CD14-positive monocyte (primary cell): ENCODE measurements around the gene MTMR3. TPM values are rescaled to one million over a fixed set of nuclear protein-coding genes. Genes with fewer than 3 reads are reported as not detected.

Experiments
- DNase-seq, 3 donors: peaks; one replicate each; pipeline ENCODE4 v3.0.0-alpha.2; 2011 to 2022
- H2AFZ ChIP-seq: 2 replicates; pipeline ENCODE4 v1.6.0; 2012; ENCODE audit warnings: mild to moderate bottlenecking, low read depth, low read length, inconsistent platforms; ENCODE audit not compliant: insufficient read depth, poor library complexity, severe bottlenecking
- H3K27ac ChIP-seq, 2 donors: 1 replicate in 1 of 2; 2 replicates in 1 of 2; pipeline ENCODE4 v1.5.1; 2012 to 2013; ENCODE audit warnings: low read length in 2 of 2, control low read depth in 1 of 2, inconsistent platforms in 1 of 2, low read depth in 1 of 2, mild to moderate bottlenecking in 1 of 2
- H3K27me3 ChIP-seq, 2 donors: one replicate each; pipeline versions ENCODE4 v1.6.0 to v1.6.1; 2011 to 2013; ENCODE audit warnings: low read length in 2 of 2; ENCODE audit not compliant: control insufficient read depth in 2 of 2, insufficient read depth in 2 of 2
- H3K36me3 ChIP-seq, 2 donors: replicated peaks in 1 of 2; 1 replicate in 1 of 2; 2 replicates in 1 of 2; pipeline versions ENCODE4 v1.5.1 to v1.6.1; 2012 to 2013; ENCODE audit warnings: low read length in 2 of 2, control low read depth in 1 of 2, inconsistent platforms in 1 of 2, mild to moderate bottlenecking in 1 of 2; ENCODE audit not compliant: insufficient read depth in 2 of 2, control insufficient read depth in 1 of 2
- H3K4me1 ChIP-seq, 2 donors: 1 replicate in 1 of 2; 2 replicates in 1 of 2; pipeline versions ENCODE4 v1.5.1 to v1.6.1; 2012 to 2013; ENCODE audit warnings: low read length in 2 of 2, control low read depth in 1 of 2, inconsistent platforms in 1 of 2, mild to moderate bottlenecking in 1 of 2, moderate library complexity in 1 of 2; ENCODE audit not compliant: insufficient read depth in 2 of 2, control insufficient read depth in 1 of 2
- H3K4me2 ChIP-seq: replicated peaks from 2 replicates; pipeline ENCODE3; 2012; ENCODE audit warnings: low read length, moderate library complexity, mild to moderate bottlenecking; ENCODE audit not compliant: poor library complexity, severe bottlenecking; ENCODE audit errors: extremely low read depth
- H3K4me3 ChIP-seq, 3 experiments: fragments of 200-600 bp in 1 of 3; sonication (generic) in 1 of 3; replicated peaks in 1 of 3; 1 replicate in 2 of 3; 2 replicates in 1 of 3; pipeline ENCODE4 v1.5.1; 2011 to 2013; ENCODE audit warnings: low read length in 3 of 3, mild to moderate bottlenecking in 3 of 3, control low read depth in 2 of 3, low read depth in 2 of 3, inconsistent platforms in 1 of 3, moderate library complexity in 1 of 3
- H3K79me2 ChIP-seq: 2 replicates; pipeline ENCODE4 v1.6.0; 2012; ENCODE audit warnings: mild to moderate bottlenecking, control low read depth, inconsistent platforms, low read length, moderate library complexity; ENCODE audit not compliant: insufficient read depth
- H3K9ac ChIP-seq: 2 replicates; pipeline ENCODE4 v1.6.0; 2017; ENCODE audit warnings: low read length, mild to moderate bottlenecking; ENCODE audit not compliant: insufficient read depth, poor library complexity, severe bottlenecking
- H3K9me3 ChIP-seq, 2 donors: replicated peaks in 1 of 2; 1 replicate in 1 of 2; 2 replicates in 1 of 2; pipeline versions ENCODE4 v1.5.1 to v1.6.1; 2012 to 2013; ENCODE audit warnings: low read length in 2 of 2, control low read depth in 1 of 2; ENCODE audit not compliant: control insufficient read depth in 1 of 2, insufficient read depth in 1 of 2
- H4K20me1 ChIP-seq: 2 replicates; pipeline ENCODE4 v1.6.0; 2012; ENCODE audit warnings: mild to moderate bottlenecking, low read length, control low read depth, moderate library complexity; ENCODE audit not compliant: insufficient read depth
- H3K27ac Mint-ChIP-seq, 7 donors: one replicate each; pipeline ENCODE4 v1.8.0; 2020; ENCODE audit warnings: mild to moderate bottlenecking in 7 of 7, mixed read lengths in 7 of 7, moderate library complexity in 6 of 7, inconsistent platforms in 2 of 7
- H3K27me3 Mint-ChIP-seq, 3 donors: one replicate each; pipeline ENCODE4 v1.8.0; 2021 to 2022; ENCODE audit warnings: low read depth in 3 of 3, mild to moderate bottlenecking in 3 of 3, mixed read lengths in 3 of 3, moderate library complexity in 3 of 3, inconsistent platforms in 1 of 3
- H3K36me3 Mint-ChIP-seq, 2 donors: one replicate each; pipeline ENCODE4 v1.8.0; 2020; ENCODE audit warnings: mixed read lengths in 2 of 2, inconsistent platforms in 1 of 2, mild to moderate bottlenecking in 1 of 2
- H3K4me1 Mint-ChIP-seq: one replicate; pipeline ENCODE4 v1.8.0; 2020; ENCODE audit warnings: mild to moderate bottlenecking, mixed read lengths
- H3K4me3 Mint-ChIP-seq, 2 donors: one replicate each; pipeline ENCODE4 v1.8.0; 2020; ENCODE audit warnings: mild to moderate bottlenecking in 2 of 2, mixed read lengths in 2 of 2, moderate library complexity in 1 of 2
- H3K9me3 Mint-ChIP-seq, 7 donors: one replicate each; pipeline ENCODE4 v1.8.0; 2020 to 2022; ENCODE audit warnings: mixed read lengths in 7 of 7, mild to moderate bottlenecking in 6 of 7, moderate library complexity in 6 of 7, inconsistent platforms in 2 of 7
- CTCF ChIP-seq: fragments of 200-600 bp; IDR thresholded peaks from one replicate; pipeline ENCODE4 v1.8.0; 2022; ENCODE audit warnings: antibody characterized with exemption, mild to moderate bottlenecking
- WGBS: methylation state at CpG from one replicate; pipeline ENCODE4 v1.1.5; 2013; ENCODE audit warnings: missing lambda C conversion rate; ENCODE audit not compliant: insufficient coverage; 5-methylcytosine and 5-hydroxymethylcytosine counted together
- intact Hi-C, 2 donors: fragments of 100-400 bp; cut with micrococcal nuclease; formaldehyde crosslinking; loops; one replicate each; pipeline versions ENCODE4 v1.15.0 to v1.15.1; 2023
- polyA plus RNA-seq, 3 donors: library from polyadenylated mRNA; depleted of rRNA in 1 of 3; unstranded in 2 of 3; stranded (reverse) in 1 of 3; fragments of 300-500 nt in 2 of 3; fragments of >200 nt in 1 of 3; fragmentation: Illumina TruSeq in 2 of 3; gene quantifications; 1 replicate in 2 of 3; 2 replicates in 1 of 3; pipeline ENCODE4 v1.2.3, GENCODE V29; 2012 to 2021

The MTMR3 gene
- polyA plus RNA-seq, 3 donors: 23.4 to 86.1 (median 30.2) TPM

- H2AFZ ChIP-seq: no peak overlapping the region
- peak overlapping the region; percentile 85 for H3K4me2 ChIP-seq
- no peaks in the 10 kb centered on the region for H3K9me3 ChIP-seq
- peak overlapping the region in 1 of 2 donors; percentile 92 for H3K27ac ChIP-seq
- H3K4me1 ChIP-seq: peaks cover 47 to 64% of the 10 kb centered on the region in 2 donors
- H3K36me3 ChIP-seq: no peaks in the 10 kb centered on the region
- peaks cover 90% of the 10 kb centered on the region for H3K79me2 ChIP-seq
- peak overlapping the region; percentile 6 for H3K9ac ChIP-seq
- no peak overlapping the region for H3K4me3 Mint-ChIP-seq
- intact Hi-C loops: loop anchor here (10.0 kb wide), 2 partner anchors 52 to 538 kb away; partner anchors contain the start of genes ASCC2 (in 1 of the 2) and MTFP1 (in 1 of the 2)
- TF ChIP-seq CTCF: no peak
- H3K9me3 Mint-ChIP-seq: no peaks in the 10 kb centered on the region
- peaks cover 80% of the 10 kb centered on the region for H4K20me1 ChIP-seq
- WGBS: 0% methylated on average over 1 of the region's 1 CpG
- H3K27me3 Mint-ChIP-seq: peaks cover 0 to 2% (median 2%) of the 10 kb centered on the region in 3 donors
- H3K27me3 ChIP-seq: no peaks in the 10 kb centered on the region
- DNase-seq: peak; percentile 64 to 90 (median 88)
- peak overlapping the region in 2 of 3 experiments; percentile 30 to 95 for H3K4me3 ChIP-seq
- H3K36me3 Mint-ChIP-seq: peaks cover 1 to 3% of the 10 kb centered on the region in 2 donors
- H3K27ac Mint-ChIP-seq: no peak overlapping the region
- H3K4me1 Mint-ChIP-seq: peaks cover 20% of the 10 kb centered on the region
Observed at GRCh38 chr22:29886596-29886995, 3.6 kb downstream of the MTMR3 start.

- no peak overlapping the region for H2AFZ ChIP-seq
- Mint-ChIP-seq H3K27me3 (no peaks in the 10 kb centered on the region), H3K36me3 (peaks cover 1 to 3% of the 10 kb centered on the region in 2 donors), H3K9me3 (no peaks in the 10 kb centered on the region), H3K27ac (no peak overlapping the region), H3K4me3 (no peak overlapping the region), H3K4me1 (peaks cover 24% of the 10 kb centered on the region)
- H3K9me3 ChIP-seq: no peaks in the 10 kb centered on the region
- H3K4me3 ChIP-seq: peak overlapping the region in 2 of 3 experiments; percentile 13 to 95
- H3K27ac ChIP-seq: peak overlapping the region in 1 of 2 donors; percentile 92
- H3K9ac ChIP-seq: peak overlapping the region; percentile 5
- intact Hi-C loops: loop anchor here (10.0 kb wide), 2 partner anchors 53 to 537 kb away; partner anchors contain the start of genes ASCC2 (in 1 of the 2) and MTFP1 (in 1 of the 2)
- H4K20me1 ChIP-seq: peaks cover 88% of the 10 kb centered on the region
- no peaks in the 10 kb centered on the region for H3K27me3 ChIP-seq
- peaks cover 46 to 70% of the 10 kb centered on the region in 2 donors for H3K4me1 ChIP-seq
- WGBS: 93% methylated on average over 2 of the region's 2 CpGs
- no peaks in the 10 kb centered on the region for H3K36me3 ChIP-seq
- no peak for TF ChIP-seq CTCF
- DNase-seq: peak in 2 of 3 donors; percentile 17 to 30
- peak overlapping the region; percentile 85 for H3K4me2 ChIP-seq
- peaks cover 98% of the 10 kb centered on the region for H3K79me2 ChIP-seq
Observed at GRCh38 chr22:29887358-29887757, 4.4 kb downstream of the MTMR3 start.
